Stimulated activated CD8-positive, alpha-beta memory T cell treated with anti-CD3 and anti-CD28 coated beads, Interleukin-4, amount 100 ng/mL, for 1 hour (primary cell): ENCODE measurements around the gene ATP6V0A1.
"Not testable (repeated sequence)": the region's sequence is repeated elsewhere in the genome, so short reads cannot be mapped to it uniquely, and the experiment has no call there.

ENCODE experiments used
- DNase-seq, 2 donors: peaks; one replicate each; pipeline ENCODE4 v3.0.0-alpha.2; 2020; ENCODE audit warnings: low read depth in 2 of 2, low spot score in 1 of 2

Gene ATP6V0A1

DNA sequence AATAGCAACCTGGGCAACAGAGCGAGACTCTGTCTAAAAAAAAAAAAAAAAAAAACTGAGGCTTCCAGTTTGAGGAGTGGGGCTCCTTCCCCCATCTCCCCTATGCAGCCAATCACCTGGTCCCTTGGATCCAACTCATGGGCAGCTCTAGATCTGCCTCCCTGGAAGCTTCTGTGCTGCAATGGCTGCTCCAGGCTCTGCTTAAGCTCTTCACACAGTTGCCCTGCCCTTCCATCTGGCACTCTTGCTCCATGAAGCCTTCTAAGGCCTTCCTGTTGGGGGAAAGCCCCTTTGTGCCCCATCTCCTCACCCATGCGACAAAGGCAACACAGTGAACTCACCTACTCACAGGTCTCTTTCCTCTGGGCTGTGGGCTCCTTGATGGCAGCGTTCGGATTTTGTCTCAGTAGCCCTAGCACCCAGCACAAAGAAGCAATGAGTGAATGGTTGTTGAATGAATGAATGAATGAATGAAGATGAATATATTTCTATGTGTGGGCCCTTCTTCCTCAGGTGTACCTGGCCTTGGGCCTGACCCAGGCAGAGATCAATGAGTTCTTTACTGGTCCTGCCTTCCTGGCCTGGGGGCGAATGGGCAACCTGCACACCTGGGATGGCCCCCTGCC is 79.3 kb downstream of the ATP6V0A1 start:
- no peak for DNase-seq

GRCh38 chr17:42538482-42538881 is 79.8 kb downstream of the ATP6V0A1 start:
- no peak for DNase-seq

- not testable (repeated sequence) for DNase-seq
These were observed 81.9 kb downstream of the ATP6V0A1 start for GRCh38 chr17:42540558-42540957.

- no peak for DNase-seq
These were observed 82.6 kb downstream of the ATP6V0A1 start for GRCh38 chr17:42541041-42541833.

GRCh38 chr17:42543190-42544079 is 84.8 kb downstream of the ATP6V0A1 start:
- no peak for DNase-seq

GRCh38 chr17:42544874-42545283 is 86.2 kb downstream of the ATP6V0A1 start:
- no peak for DNase-seq

DNA sequence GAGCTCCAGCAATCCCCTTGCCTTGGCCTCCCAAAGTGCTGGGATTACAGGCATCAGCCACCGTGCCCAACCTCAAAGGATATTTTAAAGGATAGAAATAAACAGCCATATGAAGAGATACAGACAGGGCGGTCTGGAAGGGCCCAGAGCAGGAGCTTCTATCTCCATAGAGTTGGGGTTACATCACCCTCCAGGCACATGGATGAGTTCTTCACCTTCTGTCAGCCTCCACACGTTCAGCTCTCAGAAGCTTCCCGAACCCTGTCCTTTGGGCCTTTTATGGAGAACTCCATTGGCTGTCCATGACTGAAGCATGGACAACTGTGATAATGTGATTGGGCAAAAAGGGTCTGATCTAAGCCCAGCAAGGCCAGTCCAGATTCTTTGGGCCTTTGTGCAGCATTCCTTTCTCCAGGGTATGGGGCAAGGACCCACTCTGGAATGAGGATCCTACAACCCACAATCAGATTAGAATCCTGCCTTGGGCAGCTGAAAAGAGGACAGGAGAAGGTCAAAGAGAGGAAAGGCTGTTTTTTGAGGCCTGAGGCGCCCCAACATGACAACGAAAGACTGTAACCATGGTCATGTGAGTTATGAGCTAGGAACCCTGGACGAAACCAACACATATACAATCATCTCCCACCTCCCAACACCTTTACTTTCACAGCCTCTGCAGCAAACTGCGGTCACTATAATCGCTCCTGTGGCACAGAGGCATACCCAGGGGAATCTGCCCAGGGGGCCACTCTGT is 87.3 kb downstream of the ATP6V0A1 start:
- not testable (repeated sequence) for DNase-seq

- no peak for DNase-seq
These were observed 88.4 kb downstream of the ATP6V0A1 start for GRCh38 chr17:42547001-42547461.

GRCh38 chr17:42547698-42548069 is 89.0 kb downstream of the ATP6V0A1 start:
- no peak for DNase-seq

DNA sequence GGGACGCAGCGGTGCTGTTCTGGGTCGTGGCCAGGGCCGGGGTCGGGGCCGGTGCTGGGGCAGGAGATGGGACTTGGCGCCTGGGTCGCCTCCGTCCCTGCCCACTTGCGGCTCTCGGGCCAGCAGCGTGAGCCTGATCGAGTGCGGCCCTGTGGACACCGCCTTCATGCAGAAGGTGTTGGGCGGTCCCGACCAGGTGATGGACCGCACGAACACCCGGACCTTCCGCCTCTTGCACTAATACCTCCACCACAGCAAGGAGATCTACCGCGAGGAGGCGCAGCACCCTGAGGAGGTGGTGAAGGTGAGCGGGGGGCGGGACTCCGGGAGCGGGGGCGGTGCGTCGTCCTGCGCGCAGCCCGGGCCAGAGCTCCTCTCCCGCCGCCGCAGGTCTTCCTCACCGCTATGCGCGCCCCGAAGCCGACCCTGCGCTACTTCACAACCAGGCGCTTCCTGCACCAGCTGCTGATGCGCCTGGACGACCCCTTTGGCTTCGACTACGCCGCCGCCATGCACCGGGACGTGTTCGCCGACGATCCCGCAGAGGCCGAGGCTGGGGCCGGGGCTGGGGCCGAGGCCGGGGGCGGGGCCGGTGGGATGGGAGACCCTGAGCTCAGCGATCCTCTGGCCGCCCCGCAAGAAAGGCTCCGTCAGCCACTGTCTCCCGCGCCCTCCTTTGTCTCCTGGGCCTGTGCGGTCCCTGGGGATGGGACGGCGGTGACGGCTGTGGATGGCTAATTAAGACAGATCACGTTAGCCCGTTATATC is 89.6 kb downstream of the ATP6V0A1 start:
- peak in 1 of 2 donors; percentile 50 for DNase-seq

DNA sequence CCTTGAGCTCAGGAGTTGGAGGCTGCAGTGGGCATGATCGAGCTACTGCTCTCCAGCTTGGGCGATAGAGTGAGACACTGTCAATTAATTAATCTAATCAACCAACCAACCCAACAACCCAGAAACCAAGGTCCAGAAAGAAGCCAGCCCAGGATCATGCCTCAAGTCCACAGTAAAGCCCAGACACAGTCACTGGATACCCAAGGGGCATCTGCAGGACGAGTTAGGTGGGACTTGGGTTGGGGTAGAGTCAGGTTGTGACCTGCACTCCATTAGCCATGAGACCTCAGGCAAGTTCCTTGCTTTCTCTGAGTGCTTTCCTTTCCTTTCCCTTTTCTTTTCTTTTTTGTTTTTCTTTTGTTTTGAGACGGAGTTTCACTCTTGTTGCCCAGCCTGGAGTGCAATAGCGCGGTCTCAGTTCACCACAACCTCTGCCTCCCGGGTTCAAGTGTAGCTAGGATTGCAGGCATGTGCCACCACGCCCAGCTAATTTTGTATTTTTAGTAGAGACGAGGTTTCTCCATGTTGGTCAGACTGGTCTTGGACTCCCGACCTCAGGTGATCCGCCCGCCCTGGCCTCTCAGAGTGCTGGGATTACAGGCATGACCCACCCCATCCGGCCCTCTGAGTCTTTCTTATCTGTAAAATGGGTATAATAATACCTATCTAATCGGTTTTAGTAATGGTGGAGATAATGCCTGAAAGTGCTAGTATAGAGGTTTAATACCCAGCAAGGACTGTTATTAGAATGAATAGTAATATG is 90.5 kb downstream of the ATP6V0A1 start:
- no peak for DNase-seq

DNA sequence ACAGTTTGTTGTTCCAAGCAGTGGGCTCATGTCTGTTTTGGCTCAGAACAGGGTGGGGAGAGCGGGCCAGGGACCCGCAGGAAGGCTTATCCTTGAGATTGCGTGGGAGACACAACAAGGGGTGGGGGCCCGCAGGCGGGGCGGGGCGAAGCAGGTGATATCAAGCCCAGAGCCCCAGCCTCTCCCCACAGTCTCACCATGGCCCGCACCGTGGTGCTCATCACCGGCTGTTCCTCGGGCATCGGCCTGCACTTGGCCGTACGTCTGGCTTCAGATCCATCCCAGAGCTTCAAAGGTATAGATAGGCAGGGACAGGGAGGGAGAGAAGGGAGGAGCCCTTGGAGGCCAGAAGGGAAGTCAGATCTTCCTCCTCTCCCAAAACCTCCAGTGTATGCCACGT is 94.1 kb downstream of the ATP6V0A1 start, which contains the start of gene HSD17B1:
HSD17B1 (plus strand) TSS at position 188 of the 400 bp plus-strand sequence; CDS start at position 199, 11 bp downstream.
- not testable (repeated sequence) for DNase-seq

DNA sequence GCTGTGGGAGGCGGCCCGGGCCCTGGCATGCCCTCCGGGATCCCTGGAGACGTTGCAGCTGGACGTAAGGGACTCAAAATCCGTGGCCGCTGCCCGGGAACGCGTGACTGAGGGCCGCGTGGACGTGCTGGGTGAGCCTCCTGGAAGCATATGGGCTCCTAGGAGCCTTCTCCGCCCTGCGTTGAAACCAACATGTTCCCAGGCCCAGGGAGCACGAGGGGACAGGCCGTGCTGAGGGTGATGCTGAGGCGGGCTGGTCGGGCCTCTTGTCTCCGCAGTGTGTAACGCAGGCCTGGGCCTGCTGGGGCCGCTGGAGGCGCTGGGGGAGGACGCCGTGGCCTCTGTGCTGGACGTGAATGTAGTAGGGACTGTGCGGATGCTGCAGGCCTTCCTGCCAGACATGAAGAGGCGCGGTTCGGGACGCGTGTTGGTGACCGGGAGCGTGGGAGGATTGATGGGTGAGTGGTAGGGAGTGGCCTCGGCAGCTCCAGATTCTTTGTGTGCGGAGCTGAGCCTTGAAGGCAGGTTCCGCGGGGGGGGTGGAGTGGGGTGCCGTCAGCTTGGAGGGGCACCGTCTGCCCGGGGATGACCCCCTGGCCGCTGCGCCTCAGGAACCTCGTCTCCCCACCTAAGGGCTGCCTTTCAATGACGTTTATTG is 94.6 kb downstream of the ATP6V0A1 start:
- DNase-seq: no peak

GRCh38 chr17:42553866-42554249 is 95.2 kb downstream of the ATP6V0A1 start:
- DNase-seq: no peak

DNA sequence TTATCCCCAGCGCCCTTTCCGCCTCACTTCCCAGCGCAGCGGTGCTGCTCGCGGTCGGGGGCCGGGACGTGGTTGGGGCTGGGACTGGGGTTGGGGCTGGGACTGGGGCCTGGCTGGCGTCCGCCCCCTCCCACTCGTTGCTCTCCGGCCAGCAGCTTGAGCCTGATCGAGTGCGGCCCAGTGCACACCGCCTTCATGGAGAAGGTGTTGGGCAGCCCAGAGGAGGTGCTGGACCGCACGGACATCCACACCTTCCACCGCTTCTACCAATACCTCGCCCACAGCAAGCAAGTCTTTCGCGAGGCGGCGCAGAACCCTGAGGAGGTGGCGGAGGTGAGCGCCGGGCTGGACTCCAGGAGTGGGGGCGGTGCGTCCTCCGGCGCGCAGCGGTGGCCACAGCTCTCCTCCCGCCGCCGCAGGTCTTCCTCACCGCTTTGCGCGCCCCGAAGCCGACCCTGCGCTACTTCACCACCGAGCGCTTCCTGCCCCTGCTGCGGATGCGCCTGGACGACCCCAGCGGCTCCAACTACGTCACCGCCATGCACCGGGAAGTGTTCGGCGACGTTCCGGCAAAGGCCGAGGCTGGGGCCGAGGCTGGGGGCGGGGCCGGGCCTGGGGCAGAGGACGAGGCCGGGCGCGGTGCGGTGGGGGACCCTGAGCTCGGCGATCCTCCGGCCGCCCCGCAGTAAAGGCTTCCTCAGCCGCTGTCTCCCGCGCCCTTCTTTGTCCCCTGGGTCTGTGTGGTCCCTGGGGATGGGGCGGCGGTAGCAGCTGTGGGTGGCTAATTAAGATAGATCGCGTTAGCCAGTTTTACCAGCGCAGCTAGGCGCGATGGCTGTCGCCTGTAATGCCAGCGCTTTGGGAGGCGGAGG is 95.8 kb downstream of the ATP6V0A1 start:
- DNase-seq: peak in 1 of 2 donors; percentile 62

- DNase-seq: no peak
These were observed 96.5 kb downstream of the ATP6V0A1 start for GRCh38 chr17:42555122-42555622.

GRCh38 chr17:42555961-42556617 is 97.4 kb downstream of the ATP6V0A1 start:
- not testable (repeated sequence) for DNase-seq
